ENCODE data around the gene PRKCZ. TPM values are rescaled to one million over a fixed set of nuclear protein-coding genes. Genes with fewer than 3 reads are reported as not detected.
A peak's percentile ranks its signal among the peaks of the same experiment; 100 is the strongest.

The PRKCZ gene
- total and polyA plus RNA-seq, 2 experiments from 2014 or later: 26.2 to 36.9 TPM

DNA sequence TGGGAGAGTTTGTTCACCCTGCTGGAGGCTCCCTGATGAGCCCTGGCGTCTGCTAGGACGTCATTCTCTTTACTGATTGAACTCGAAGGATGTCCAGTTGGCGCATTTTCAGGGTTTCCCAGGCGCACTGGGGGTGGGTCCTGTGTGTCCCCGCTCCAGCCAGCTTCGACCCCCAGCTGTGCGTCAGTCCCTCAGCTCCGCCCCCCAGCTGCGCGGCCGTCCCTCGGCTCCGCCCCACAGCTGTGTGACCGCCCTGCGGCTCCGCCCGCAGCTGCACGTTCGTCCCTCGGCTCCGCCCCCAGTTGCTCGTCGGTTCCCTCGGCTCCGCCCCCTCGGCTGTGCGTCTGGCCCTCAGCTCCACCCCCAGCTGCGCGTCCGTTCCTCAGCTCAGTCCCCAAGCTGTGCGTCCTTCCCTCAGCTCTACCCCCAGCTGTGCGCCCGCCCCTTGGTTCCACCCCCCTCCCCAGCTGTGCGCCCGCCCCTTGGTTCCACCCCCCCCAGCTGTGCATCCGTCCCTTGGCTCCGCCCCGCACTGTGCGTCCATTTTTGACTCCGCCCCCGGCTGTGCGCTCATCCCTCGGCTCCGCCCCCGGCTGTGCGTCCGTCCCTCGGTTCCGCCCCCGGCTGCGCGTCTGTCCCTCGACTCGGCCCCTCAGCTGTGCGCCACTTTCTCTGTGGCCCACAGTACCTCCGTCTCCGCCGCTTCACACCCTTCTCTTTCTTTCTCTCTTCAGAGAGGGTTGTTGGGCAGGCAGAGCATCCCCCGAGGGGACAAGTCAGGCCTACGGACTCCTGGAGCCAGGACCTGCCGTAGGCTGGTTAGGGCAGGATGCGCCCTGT lies 83.0 kb downstream of the PRKCZ start:
- Histone ChIP-seq H3K4me3 (peak overlapping the region; percentile 54), H3K4me1 (ENCODE audit: insufficient read depth) (peaks cover 18% of the 10 kb centered on the region), H3F3A (replicated peaks; ENCODE audit: low read depth) (peaks cover 21% of the 10 kb centered on the region), H4K20me1 (replicated peaks; ENCODE audit: insufficient read depth) (peaks cover 17% of the 10 kb centered on the region), H2AFZ (no peak overlapping the region), H3K36me3 (ENCODE audit: insufficient read depth) (no peaks in the 10 kb centered on the region), H3K27me3 (ENCODE audit: insufficient read depth) (no peaks in the 10 kb centered on the region), H3K27ac (ENCODE audit: low read depth) (peak overlapping the region; percentile 87), H3K4me2 (peak overlapping the region; percentile 90), H3K9me2 (ENCODE audit: insufficient read depth) (no peaks in the 10 kb centered on the region), H3K79me2 (replicated peaks; ENCODE audit: insufficient read depth) (peaks cover 21% of the 10 kb centered on the region)
- TF ChIP-seq CREB1 (CRISPR knock-in tag; IDR thresholded peaks at IDR 0.05; ENCODE audit: low read depth): peak; percentile 60
- TF ChIP-seq, protein P1, sequence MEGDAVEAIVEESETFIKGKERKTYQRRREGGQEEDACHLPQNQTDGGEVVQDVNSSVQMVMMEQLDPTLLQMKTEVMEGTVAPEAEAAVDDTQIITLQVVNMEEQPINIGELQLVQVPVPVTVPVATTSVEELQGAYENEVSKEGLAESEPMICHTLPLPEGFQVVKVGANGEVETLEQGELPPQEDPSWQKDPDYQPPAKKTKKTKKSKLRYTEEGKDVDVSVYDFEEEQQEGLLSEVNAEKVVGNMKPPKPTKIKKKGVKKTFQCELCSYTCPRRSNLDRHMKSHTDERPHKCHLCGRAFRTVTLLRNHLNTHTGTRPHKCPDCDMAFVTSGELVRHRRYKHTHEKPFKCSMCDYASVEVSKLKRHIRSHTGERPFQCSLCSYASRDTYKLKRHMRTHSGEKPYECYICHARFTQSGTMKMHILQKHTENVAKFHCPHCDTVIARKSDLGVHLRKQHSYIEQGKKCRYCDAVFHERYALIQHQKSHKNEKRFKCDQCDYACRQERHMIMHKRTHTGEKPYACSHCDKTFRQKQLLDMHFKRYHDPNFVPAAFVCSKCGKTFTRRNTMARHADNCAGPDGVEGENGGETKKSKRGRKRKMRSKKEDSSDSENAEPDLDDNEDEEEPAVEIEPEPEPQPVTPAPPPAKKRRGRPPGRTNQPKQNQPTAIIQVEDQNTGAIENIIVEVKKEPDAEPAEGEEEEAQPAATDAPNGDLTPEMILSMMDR (conservative IDR thresholded peaks at IDR 0.05; ENCODE audit: low read depth in 2 of 2): no peak
- Mint-ChIP-seq H3K4me3 (peak overlapping the region; percentile 68), H3K9me3 (no peaks in the 10 kb centered on the region), H3K27me3 (ENCODE audit: insufficient read depth, low read depth, poor library complexity) (peaks cover 19% of the 10 kb centered on the region), H3K36me3 (ENCODE audit: low read depth) (no peaks in the 10 kb centered on the region; the same call in 1 of the 3 replicates), H3K4me1 (peaks cover 25% of the 10 kb centered on the region), H3K27ac (peak overlapping the region; percentile 66; the same call in 1 of the 2 replicates)
- ATAC-seq (peak; percentile 83), DNase-seq (ENCODE audit: low spot score) (peak; percentile 99)

DNA sequence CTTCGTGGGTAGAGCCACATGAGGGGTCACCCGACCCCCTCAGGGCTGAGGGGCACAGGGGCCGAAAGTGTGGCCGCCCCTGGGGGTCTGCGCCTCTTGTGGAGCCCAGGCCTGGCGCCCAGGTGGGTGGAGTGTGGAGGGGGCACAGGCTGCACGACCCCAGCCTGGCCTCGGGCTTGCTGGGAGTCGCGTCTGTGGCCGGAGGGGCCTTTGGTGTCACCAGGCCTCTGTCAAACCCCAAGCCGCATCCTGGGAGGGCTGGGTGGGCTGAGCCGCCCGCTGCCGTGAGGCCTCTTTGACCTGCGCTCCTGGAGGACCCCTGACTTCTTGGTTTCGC lies 83.6 kb downstream of the PRKCZ start:
- Mint-ChIP-seq H3K27me3 (ENCODE audit: insufficient read depth, low read depth, poor library complexity) (peaks cover 19% of the 10 kb centered on the region), H3K4me1 (peaks cover 25% of the 10 kb centered on the region), H3K27ac (no peak overlapping the region), H3K4me3 (peak overlapping the region; percentile 68), H3K9me3 (no peaks in the 10 kb centered on the region), H3K36me3 (ENCODE audit: low read depth) (no peaks in the 10 kb centered on the region; the same call in 1 of the 3 replicates)
- TF ChIP-seq ZNF114 (CRISPR knock-in tag; IDR thresholded peaks at IDR 0.05) (no peak), NANOG (IDR thresholded peaks at IDR 0.05; ENCODE audit: borderline replicate concordance) (no peak), REST (IDR thresholded peaks at IDR 0.05; ENCODE audit: unreplicated experiment) (no peak), ZNF331 (CRISPR knock-in tag; IDR thresholded peaks at IDR 0.05; ENCODE audit: low read depth) (no peak), POLR2AphosphoS5 (IDR thresholded peaks at IDR 0.05; ENCODE audit: low read depth) (no peak), EZH2 (IDR thresholded peaks at IDR 0.05; ENCODE audit: low read depth, unreplicated experiment) (no peak), JUNB (IDR thresholded peaks at IDR 0.05; ENCODE audit: unreplicated experiment) (no peak), EZH2phosphoT487 (IDR thresholded peaks at IDR 0.05; ENCODE audit: unreplicated experiment) (no peak)
- TF ChIP-seq, protein P1 (conservative IDR thresholded peaks at IDR 0.05; ENCODE audit: low read depth in 2 of 2): no peak
- Histone ChIP-seq H3K36me3 (ENCODE audit: insufficient read depth) (no peaks in the 10 kb centered on the region), H3K9me2 (ENCODE audit: insufficient read depth) (no peaks in the 10 kb centered on the region), H3K4me2 (peak overlapping the region; percentile 90), H3F3A (replicated peaks; ENCODE audit: low read depth) (peaks cover 21% of the 10 kb centered on the region), H4K20me1 (replicated peaks; ENCODE audit: insufficient read depth) (peaks cover 17% of the 10 kb centered on the region), H3K4me3 (peak overlapping the region; percentile 54), H3K4me1 (ENCODE audit: insufficient read depth) (peaks cover 18% of the 10 kb centered on the region), H3K27ac (ENCODE audit: low read depth) (peak overlapping the region; percentile 84; the same call in 1 of the 2 replicates), H2AFZ (no peak overlapping the region), H3K27me3 (ENCODE audit: insufficient read depth) (no peaks in the 10 kb centered on the region), H3K79me2 (replicated peaks; ENCODE audit: insufficient read depth) (peaks cover 16% of the 10 kb centered on the region)
- no peak for DNase-seq (ENCODE audit: low spot score)
- ATAC-seq: peak; percentile 1; the same call in 1 of the 3 replicates
